Esophagus squamous epithelium (tissue), 5 donors: ENCODE measurements around the gene KPNA2. TPM values are rescaled to one million over a fixed set of nuclear protein-coding genes. Genes with fewer than 3 reads are reported as not detected.
A peak's percentile ranks its signal among the peaks of the same experiment; 100 is the strongest.
"Not testable (repeated sequence)": the region's sequence is repeated elsewhere in the genome, so short reads cannot be mapped to it uniquely, and the experiment has no call there.

ENCODE experiments used
- DNase-seq: peaks from one replicate; lab custom pipeline; 2025; lab: John Stamatoyannopoulos, UW
- H3K27ac ChIP-seq, 4 donors: fragments of 200-600 bp; sonication (generic); one replicate each; pipeline ENCODE4 v1.5.1; 2016 to 2019; ENCODE audit warnings: mild to moderate bottlenecking in 1 of 4
- H3K27me3 ChIP-seq, 4 donors: fragments of 200-600 bp; sonication (generic); 1 replicate in 3 of 4; 2 replicates in 1 of 4; pipeline versions ENCODE4 v1.5.1 to v1.6.0; 2017 to 2021; ENCODE audit warnings: antibody characterized with exemption in 1 of 4
- H3K36me3 ChIP-seq, 3 donors: fragments of 200-600 bp; sonication (generic); one replicate each; pipeline ENCODE4 v1.5.1; 2016 to 2019
- H3K4me1 ChIP-seq, 3 donors: fragments of 200-600 bp; sonication (generic); one replicate each; pipeline ENCODE4 v1.5.1; 2017 to 2019
- H3K4me3 ChIP-seq, 4 donors: fragments of 200-600 bp; sonication (generic); 1 replicate in 3 of 4; 2 replicates in 1 of 4; pipeline ENCODE4 v1.5.1; 2016 to 2019; ENCODE audit warnings: mild to moderate bottlenecking in 2 of 4, moderate library complexity in 1 of 4
- H3K9me3 ChIP-seq, 3 donors: fragments of 200-600 bp; sonication (generic); one replicate each; pipeline ENCODE4 v1.5.1; 2016 to 2019
- POLR2A ChIP-seq, 4 donors: fragments of 450-650 bp; IDR thresholded peaks; one replicate each; pipeline ENCODE4 v1.6.1; 2017; ENCODE audit warnings: antibody characterized with exemption in 4 of 4, mild to moderate bottlenecking in 4 of 4, moderate library complexity in 3 of 4
- WGBS, 2 donors: methylation state at CpG; one replicate each; pipeline ENCODE4 v1.1.5; 2018; 5-methylcytosine and 5-hydroxymethylcytosine counted together
- intact Hi-C: fragments of 100-400 bp; cut with DNase I; formaldehyde crosslinking; loops from one replicate; pipeline ENCODE4 v1.15.0; 2022
- total RNA-seq, 4 donors: library from RNA; depleted of rRNA; stranded (reverse); fragments of >200 nt; gene quantifications; one replicate each; pipeline ENCODE4 v1.1.0, GENCODE V29; 2016
- TF ChIP-seq, protein P1 (sequence below), 6 experiments: fragments of 450-650 bp in 4 of 6; fragments of 200-600 bp in 2 of 6; sonication (generic) in 2 of 6; IDR thresholded peaks; one replicate each; pipeline ENCODE4 v1.5.1; 2016 to 2019; ENCODE audit warnings: antibody characterized with exemption in 6 of 6, mild to moderate bottlenecking in 4 of 6, moderate library complexity in 4 of 6
- donor health status: DM: yes; HTN: yes; CAD: no.

Gene KPNA2
- total RNA-seq, 4 donors from 2014 or later = 35.5 to 97.8 (median 60.3) TPM

- no peaks in the 10 kb centered on the region for H3K27me3 ChIP-seq
- 0 to 2% methylated on average over 12 of the region's 12 CpGs for WGBS, 2 donors
- peak overlapping the region; percentile 52 to 84 (median 58) for H3K4me3 ChIP-seq
- H3K9me3 ChIP-seq = no peaks in the 10 kb centered on the region
- TF ChIP-seq POLR2A (IDR thresholded peaks at IDR 0.05) = no peak
- TF ChIP-seq, protein P1, sequence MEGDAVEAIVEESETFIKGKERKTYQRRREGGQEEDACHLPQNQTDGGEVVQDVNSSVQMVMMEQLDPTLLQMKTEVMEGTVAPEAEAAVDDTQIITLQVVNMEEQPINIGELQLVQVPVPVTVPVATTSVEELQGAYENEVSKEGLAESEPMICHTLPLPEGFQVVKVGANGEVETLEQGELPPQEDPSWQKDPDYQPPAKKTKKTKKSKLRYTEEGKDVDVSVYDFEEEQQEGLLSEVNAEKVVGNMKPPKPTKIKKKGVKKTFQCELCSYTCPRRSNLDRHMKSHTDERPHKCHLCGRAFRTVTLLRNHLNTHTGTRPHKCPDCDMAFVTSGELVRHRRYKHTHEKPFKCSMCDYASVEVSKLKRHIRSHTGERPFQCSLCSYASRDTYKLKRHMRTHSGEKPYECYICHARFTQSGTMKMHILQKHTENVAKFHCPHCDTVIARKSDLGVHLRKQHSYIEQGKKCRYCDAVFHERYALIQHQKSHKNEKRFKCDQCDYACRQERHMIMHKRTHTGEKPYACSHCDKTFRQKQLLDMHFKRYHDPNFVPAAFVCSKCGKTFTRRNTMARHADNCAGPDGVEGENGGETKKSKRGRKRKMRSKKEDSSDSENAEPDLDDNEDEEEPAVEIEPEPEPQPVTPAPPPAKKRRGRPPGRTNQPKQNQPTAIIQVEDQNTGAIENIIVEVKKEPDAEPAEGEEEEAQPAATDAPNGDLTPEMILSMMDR (IDR thresholded peaks at IDR 0.05) = no peak
- peak overlapping the region; percentile 77 to 90 (median 86) for H3K27ac ChIP-seq
- H3K36me3 ChIP-seq = no peaks in the 10 kb centered on the region
- H3K4me1 ChIP-seq = peaks cover 0 to 34% (median 4%) of the 10 kb centered on the region in 3 donors
- intact Hi-C loops = no loop called here
- no peak for DNase-seq
Measured at GRCh38 chr17:68020409-68020756, 15.2 kb upstream of the KPNA2 start.

DNA sequence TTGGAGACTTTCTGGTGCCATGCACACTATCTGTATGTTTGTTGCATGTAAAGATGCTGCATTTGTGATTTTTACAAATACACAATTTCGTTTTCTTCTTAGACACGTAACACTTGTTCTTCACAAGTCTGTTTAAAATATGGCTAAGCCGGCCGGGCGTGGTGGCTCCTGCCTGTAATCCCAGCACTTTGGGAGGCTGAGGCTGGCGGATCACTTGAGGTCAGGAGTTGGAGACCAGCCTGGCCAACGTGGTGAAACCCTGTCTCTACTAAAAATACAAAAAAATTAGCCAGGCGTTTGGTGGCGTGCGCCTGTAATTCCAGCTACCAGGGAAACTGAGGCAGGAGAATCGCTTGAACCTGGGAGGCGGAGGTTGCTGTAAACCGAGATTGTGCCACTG, 14.7 kb upstream of the KPNA2 start:
- H3K9me3 ChIP-seq, H3K27me3 ChIP-seq, DNase-seq, H3K36me3 ChIP-seq, intact Hi-C loops: not testable (repeated sequence)
- peaks cover 0 to 34% (median 4%) of the 10 kb centered on the region in 3 donors for H3K4me1 ChIP-seq
- peak overlapping the region in 3 of 4 donors; percentile 53 to 84 (median 64) for H3K4me3 ChIP-seq
- peak overlapping the region; percentile 77 to 90 (median 86) for H3K27ac ChIP-seq
- 72 to 81% methylated on average over 12 of the region's 13 CpGs for WGBS, 2 donors

DNA sequence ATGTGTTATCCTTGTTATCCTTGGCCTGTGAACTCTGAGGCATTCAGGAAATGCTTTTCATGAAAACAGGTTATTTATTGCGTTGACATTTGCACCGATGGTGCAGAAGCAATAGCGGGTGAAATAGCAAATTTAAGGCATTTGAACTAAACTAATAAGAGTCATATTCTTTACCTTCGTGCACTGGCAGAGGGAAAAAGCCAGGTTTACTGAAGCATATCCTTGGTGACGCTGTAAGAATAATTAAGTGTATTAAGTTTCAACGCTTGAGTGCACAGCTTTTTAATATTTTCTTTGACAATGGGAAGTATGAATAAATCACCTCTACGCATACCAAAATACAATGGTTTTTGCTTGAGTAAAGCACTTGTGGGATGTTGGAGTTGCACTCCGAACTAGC, 13.6 kb upstream of the KPNA2 start:
- peaks cover 0 to 34% (median 4%) of the 10 kb centered on the region in 3 donors for H3K4me1 ChIP-seq
- no peaks in the 10 kb centered on the region for H3K27me3 ChIP-seq
- intact Hi-C loops = no loop called here
- no peaks in the 10 kb centered on the region for H3K36me3 ChIP-seq
- no peak overlapping the region for H3K4me3 ChIP-seq
- no peak for DNase-seq
- H3K9me3 ChIP-seq = no peaks in the 10 kb centered on the region
- H3K27ac ChIP-seq = no peak overlapping the region
- no peak for TF ChIP-seq POLR2A (IDR thresholded peaks at IDR 0.05)
- TF ChIP-seq, protein P1 (IDR thresholded peaks at IDR 0.05) = no peak
- WGBS, 2 donors = 48 to 53% methylated on average over 8 of the region's 8 CpGs

DNA sequence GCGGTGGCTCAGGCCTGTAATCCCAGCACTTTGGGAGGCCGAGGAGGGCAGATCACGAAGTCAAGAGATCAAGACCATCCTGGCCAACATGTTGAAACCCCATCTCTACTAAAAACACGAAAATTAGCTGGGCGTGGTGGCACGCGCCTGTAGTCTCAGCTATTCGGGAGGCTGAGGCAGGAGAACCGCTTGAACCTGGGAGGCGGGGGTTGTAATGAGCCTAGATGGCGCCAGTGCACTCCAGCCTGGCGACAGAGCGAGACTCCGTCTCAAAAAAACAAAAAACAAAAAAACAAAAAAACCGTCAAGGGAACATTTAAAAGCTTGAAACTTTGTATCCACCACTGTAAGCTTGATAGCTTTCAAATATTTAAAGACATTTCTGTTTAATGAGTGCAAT, 13.0 kb upstream of the KPNA2 start:
- DNase-seq, H3K27me3 ChIP-seq, H3K4me3 ChIP-seq, intact Hi-C loops, H3K36me3 ChIP-seq, H3K27ac ChIP-seq, H3K9me3 ChIP-seq: not testable (repeated sequence)
- WGBS, 2 donors = 88 to 93% methylated on average over 13 to 15 of the region's 15 CpGs
- peaks cover 0 to 34% (median 4%) of the 10 kb centered on the region in 3 donors for H3K4me1 ChIP-seq

DNA sequence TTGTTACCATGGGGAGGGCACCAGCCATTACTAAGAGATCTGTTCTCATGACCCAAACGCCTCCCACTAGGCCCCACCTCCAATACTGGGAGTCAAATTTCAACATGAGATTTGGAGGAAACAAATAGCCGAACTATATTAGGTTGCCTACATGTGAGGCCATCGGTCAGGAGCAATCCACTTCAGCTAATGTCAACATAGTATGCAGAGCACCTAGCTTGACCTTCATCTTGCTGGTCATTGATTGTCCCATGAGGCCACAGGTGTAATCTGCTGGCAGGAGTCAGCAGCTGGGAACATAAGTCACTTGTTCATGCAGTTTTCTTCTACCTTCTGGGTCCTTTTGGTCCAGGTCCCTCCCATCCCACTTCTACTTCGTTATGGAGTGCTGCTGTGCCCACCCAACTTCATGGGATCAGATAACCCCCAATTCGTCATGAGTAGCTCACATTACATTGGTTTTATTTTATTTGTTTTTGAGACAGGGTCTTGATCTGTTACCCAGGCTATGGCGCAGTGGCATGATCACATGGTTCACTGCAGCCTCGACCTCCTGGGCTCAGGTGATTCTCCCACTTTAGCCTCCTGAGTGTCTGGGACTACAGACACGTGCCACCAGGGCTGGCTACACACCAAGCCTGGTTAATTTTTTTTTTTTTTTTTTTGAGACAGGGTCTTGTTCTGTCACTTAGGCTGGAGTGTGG, 5.9 kb upstream of the KPNA2 start:
- H3K27ac ChIP-seq = no peak overlapping the region
- H3K27me3 ChIP-seq = no peaks in the 10 kb centered on the region
- H3K4me1 ChIP-seq = peaks cover 0 to 16% (median 0%) of the 10 kb centered on the region in 3 donors
- TF ChIP-seq POLR2A (IDR thresholded peaks at IDR 0.05) = no peak
- TF ChIP-seq, protein P1 (IDR thresholded peaks at IDR 0.05) = no peak
- intact Hi-C loops = no loop called here
- no peaks in the 10 kb centered on the region for H3K9me3 ChIP-seq
- DNase-seq = no peak
- no peak overlapping the region for H3K4me3 ChIP-seq
- WGBS, 2 donors = 62 to 71% methylated on average over 8 of the region's 8 CpGs
- no peaks in the 10 kb centered on the region for H3K36me3 ChIP-seq

DNA sequence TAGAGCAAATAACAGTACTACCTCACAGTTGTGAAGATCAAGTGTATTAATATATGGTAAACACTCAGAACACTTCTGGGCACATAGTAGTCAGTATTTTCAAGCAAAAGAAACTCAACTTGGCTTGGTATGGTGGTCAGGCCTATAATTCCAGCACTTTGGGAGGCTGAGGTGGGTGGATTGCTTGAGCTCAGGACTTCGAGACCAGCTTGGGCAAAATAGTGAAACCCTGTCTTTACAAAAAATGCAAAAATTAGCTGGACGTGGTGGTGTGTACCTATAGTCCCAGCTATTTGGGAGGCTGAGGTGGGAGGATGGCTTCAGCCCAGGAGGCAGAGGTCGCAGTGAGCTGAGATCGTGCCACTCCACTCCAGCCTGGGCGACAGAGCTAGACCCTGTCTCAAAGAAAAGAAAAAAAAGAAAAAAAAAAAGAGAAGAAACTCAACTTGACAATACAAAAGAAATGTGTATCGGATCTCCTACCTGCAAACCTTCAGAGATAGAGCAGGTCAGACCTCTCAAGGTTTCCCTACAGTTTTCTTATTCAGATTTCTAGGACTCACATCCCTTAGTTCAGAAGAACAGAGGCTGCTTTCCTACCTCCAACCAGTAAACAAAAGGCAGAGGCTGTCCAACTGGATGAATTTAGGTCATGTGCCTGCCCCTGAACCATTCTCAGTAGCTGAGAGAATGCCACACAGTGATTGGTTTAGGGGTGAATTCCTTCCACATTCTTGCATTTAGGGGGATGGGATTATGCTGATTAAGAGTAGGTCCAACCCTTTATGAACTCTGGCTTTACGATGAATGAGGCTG, 1.7 kb upstream of the KPNA2 start:
- peaks cover 0 to 15% (median 8%) of the 10 kb centered on the region in 3 donors for H3K36me3 ChIP-seq
- no peaks in the 10 kb centered on the region for H3K9me3 ChIP-seq
- H3K4me3 ChIP-seq = no peak overlapping the region
- DNase-seq = no peak
- H3K4me1 ChIP-seq = peaks cover 0 to 31% (median 7%) of the 10 kb centered on the region in 3 donors
- H3K27me3 ChIP-seq = no peaks in the 10 kb centered on the region
- 70 to 78% methylated on average over 7 of the region's 7 CpGs for WGBS, 2 donors
- intact Hi-C loops = no loop called here
- TF ChIP-seq POLR2A (IDR thresholded peaks at IDR 0.05) = no peak
- TF ChIP-seq, protein P1 (IDR thresholded peaks at IDR 0.05) = no peak
- H3K27ac ChIP-seq = no peak overlapping the region
